Endodermal cell (in vitro differentiated cells): ENCODE measurements around the gene ZNF334. TPM values are rescaled to one million over a fixed set of nuclear protein-coding genes. Genes with fewer than 3 reads are reported as not detected.

ENCODE experiments used
- DNase-seq: peaks from one replicate; pipeline ENCODE4 v3.0.0-alpha.2; 2017
- H3K27ac ChIP-seq: 2 replicates; pipeline ENCODE4 v1.5.1; 2013; ENCODE audit warnings: mild to moderate bottlenecking, low read depth, low read length, moderate library complexity
- H3K27me3 ChIP-seq: 2 replicates; pipeline ENCODE4 v1.6.1; 2013; ENCODE audit warnings: mild to moderate bottlenecking, low read length, moderate library complexity; ENCODE audit not compliant: insufficient read depth, control insufficient read depth, poor library complexity, severe bottlenecking
- H3K36me3 ChIP-seq: 2 replicates; pipeline ENCODE4 v1.7.0; 2013; ENCODE audit warnings: mild to moderate bottlenecking, low read length, moderate library complexity; ENCODE audit not compliant: control insufficient read depth, insufficient read depth
- H3K4me1 ChIP-seq: one replicate; pipeline ENCODE4 v1.7.0; 2013; ENCODE audit warnings: low read length; ENCODE audit not compliant: control insufficient read depth, insufficient read depth
- H3K4me3 ChIP-seq: 2 replicates; pipeline ENCODE4 v1.5.1; 2013; ENCODE audit warnings: mild to moderate bottlenecking, low read length, moderate library complexity
- H3K9ac ChIP-seq: 2 replicates; pipeline ENCODE4 v1.6.1; 2013; ENCODE audit warnings: mild to moderate bottlenecking, low read length, moderate library complexity; ENCODE audit not compliant: poor library complexity, severe bottlenecking; ENCODE audit errors: extremely low read depth
- H3K9me3 ChIP-seq: 2 replicates; pipeline ENCODE4 v1.6.1; 2013; ENCODE audit warnings: mild to moderate bottlenecking, low read length, moderate library complexity; ENCODE audit not compliant: control insufficient read depth
- H3K27ac Mint-ChIP-seq: 2 replicates; pipeline ENCODE4 v1.8.0; 2020; ENCODE audit warnings: mixed read lengths
- H3K27me3 Mint-ChIP-seq: 2 replicates; pipeline ENCODE4 v1.8.0; 2021; ENCODE audit warnings: mild to moderate bottlenecking, mixed read lengths; ENCODE audit not compliant: insufficient read depth
- H3K36me3 Mint-ChIP-seq: 2 replicates; pipeline ENCODE4 v1.8.0; 2020; ENCODE audit warnings: low read depth, mixed read lengths
- H3K4me1 Mint-ChIP-seq: 2 replicates; pipeline ENCODE4 v1.8.0; 2020; ENCODE audit warnings: mixed read lengths
- H3K4me3 Mint-ChIP-seq: 2 replicates; pipeline ENCODE4 v1.8.0; 2020; ENCODE audit warnings: mild to moderate bottlenecking, moderate library complexity, mixed read lengths
- H3K9me3 Mint-ChIP-seq: 2 replicates; pipeline ENCODE4 v1.8.0; 2020; ENCODE audit warnings: mild to moderate bottlenecking, mixed read lengths
- WGBS, 2 experiments: methylation state at CpG; one replicate each; pipeline versions ENCODE4 v1.1.5 to v1.1.7; 2013; ENCODE audit warnings: missing lambda C conversion rate in 2 of 2, mixed read lengths in 1 of 2; ENCODE audit not compliant: insufficient coverage in 1 of 2, insufficient read length in 1 of 2; 5-methylcytosine and 5-hydroxymethylcytosine counted together
- total RNA-seq, 2 donors: library from RNA; stranded (reverse); fragmentation: NEBNext Ultra II Directional in 1 of 2; extraction: Animal tissue kit (Norgen Biotek cat#: 25700) in 1 of 2; gene quantifications; 2 replicates in 1 of 2; 3 replicates in 1 of 2; pipeline ENCODE4 v1.2.1, GENCODE V29; 2021
- TF ChIP-seq, protein P1 (sequence below): fragments of 200-600 bp; sonication (generic); conservative IDR thresholded peaks from 2 replicates; pipeline ENCODE4 v1.5.0; 2021; ENCODE audit warnings: antibody characterized with exemption, mild to moderate bottlenecking

ZNF334 gene
- total RNA-seq, 2 donors from 2014 or later: 21.1 to 31.7 TPM

DNA sequence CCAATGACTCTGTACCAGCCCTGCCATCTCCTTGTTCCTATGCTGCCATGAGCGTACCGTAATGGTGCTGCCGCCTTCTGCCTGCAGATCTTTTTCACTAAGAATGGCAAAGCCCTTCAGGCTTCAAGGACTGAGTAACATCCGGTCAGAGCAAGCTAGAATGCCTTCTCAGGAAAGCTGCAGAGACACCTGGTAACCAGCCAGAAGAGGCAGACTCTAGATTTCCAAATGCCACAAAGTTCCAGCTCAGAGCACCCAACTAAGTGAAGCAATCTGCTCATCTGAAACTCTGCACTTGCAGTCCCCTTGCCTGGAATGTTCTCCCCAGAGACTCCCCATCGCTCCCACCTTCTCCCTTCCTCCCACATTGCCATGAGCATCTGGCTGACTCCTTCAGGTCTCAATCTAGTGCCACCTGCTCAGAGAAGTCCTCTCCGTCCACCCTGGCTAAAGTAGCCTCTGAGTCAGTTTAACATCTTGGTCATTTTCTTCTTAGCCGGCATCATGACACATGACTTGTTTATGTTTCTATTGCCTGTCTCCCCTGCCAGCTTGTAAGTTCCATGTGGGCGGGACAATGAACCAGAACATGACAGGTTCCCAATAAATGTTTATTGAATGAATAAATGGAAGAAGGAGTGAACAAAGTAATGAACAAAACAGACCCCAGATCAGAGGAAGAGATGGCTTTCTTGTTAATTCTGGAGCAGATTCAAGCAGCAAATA, 44.0 kb upstream of the ZNF334 start:
- WGBS, 2 experiments: 92 to 93% methylated on average over 7 to 8 of the region's 8 CpGs
- H3K27me3 Mint-ChIP-seq: no peaks in the 10 kb centered on the region

DNA sequence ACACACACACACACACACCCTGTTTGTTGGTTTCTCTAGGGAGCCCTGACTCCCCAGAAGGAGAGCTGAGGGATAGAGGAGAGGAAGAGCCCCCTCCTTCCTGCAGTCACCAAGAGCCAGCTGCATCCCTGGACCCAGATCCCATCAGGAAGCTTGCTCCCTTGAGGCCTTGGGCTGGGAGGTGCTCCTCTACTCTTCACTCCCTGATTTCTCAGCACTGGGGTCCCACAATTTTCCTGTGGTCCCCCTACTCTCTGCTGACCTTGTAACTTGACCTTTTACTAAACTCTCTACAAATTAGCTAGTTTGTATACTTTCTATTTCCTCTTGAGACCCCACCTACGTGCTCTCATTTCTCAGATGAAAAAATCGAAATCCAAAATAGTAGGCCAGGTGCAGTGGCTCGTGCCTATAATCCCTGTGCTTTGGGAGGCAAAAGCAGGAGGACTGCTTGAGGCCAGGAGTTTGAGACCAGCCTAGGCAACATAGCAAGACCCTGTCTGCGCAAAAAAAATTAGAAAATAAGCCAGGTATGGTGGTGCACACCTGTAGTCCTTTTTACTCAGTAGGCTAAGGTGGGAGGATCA, 42.1 kb upstream of the ZNF334 start:
- Mint-ChIP-seq H3K4me3 (no peak overlapping the region), H3K27me3 (no peaks in the 10 kb centered on the region), H3K4me1 (peaks cover 32% of the 10 kb centered on the region), H3K36me3 (no peaks in the 10 kb centered on the region), H3K27ac (no peak overlapping the region), H3K9me3 (no peaks in the 10 kb centered on the region)
- peaks cover 6% of the 10 kb centered on the region for H3K27me3 ChIP-seq
- H3K27ac ChIP-seq: no peak overlapping the region
- WGBS, 2 experiments: 93 to 97% methylated on average over 4 of the region's 4 CpGs
- TF ChIP-seq, protein P1, sequence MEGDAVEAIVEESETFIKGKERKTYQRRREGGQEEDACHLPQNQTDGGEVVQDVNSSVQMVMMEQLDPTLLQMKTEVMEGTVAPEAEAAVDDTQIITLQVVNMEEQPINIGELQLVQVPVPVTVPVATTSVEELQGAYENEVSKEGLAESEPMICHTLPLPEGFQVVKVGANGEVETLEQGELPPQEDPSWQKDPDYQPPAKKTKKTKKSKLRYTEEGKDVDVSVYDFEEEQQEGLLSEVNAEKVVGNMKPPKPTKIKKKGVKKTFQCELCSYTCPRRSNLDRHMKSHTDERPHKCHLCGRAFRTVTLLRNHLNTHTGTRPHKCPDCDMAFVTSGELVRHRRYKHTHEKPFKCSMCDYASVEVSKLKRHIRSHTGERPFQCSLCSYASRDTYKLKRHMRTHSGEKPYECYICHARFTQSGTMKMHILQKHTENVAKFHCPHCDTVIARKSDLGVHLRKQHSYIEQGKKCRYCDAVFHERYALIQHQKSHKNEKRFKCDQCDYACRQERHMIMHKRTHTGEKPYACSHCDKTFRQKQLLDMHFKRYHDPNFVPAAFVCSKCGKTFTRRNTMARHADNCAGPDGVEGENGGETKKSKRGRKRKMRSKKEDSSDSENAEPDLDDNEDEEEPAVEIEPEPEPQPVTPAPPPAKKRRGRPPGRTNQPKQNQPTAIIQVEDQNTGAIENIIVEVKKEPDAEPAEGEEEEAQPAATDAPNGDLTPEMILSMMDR: no peak
- H3K4me3 ChIP-seq: no peak overlapping the region
- peaks cover 4% of the 10 kb centered on the region for H3K4me1 ChIP-seq
- no peak overlapping the region for H3K9ac ChIP-seq
- no peaks in the 10 kb centered on the region for H3K9me3 ChIP-seq
- DNase-seq: no peak
- H3K36me3 ChIP-seq: no peaks in the 10 kb centered on the region

More for the DNA sequence above, 44.0 kb upstream of the ZNF334 start:
- Histone ChIP-seq H3K27me3 (peaks cover 6% of the 10 kb centered on the region), H3K36me3 (no peaks in the 10 kb centered on the region), H3K4me3 (no peak overlapping the region), H3K9ac (no peak overlapping the region), H3K9me3 (no peaks in the 10 kb centered on the region), H3K4me1 (peaks cover 4% of the 10 kb centered on the region), H3K27ac (no peak overlapping the region)
- Mint-ChIP-seq H3K4me3 (no peak overlapping the region), H3K4me1 (peaks cover 29% of the 10 kb centered on the region), H3K27ac (no peak overlapping the region), H3K9me3 (no peaks in the 10 kb centered on the region), H3K36me3 (no peaks in the 10 kb centered on the region)
- no peak for DNase-seq
- TF ChIP-seq, protein P1: no peak

DNA sequence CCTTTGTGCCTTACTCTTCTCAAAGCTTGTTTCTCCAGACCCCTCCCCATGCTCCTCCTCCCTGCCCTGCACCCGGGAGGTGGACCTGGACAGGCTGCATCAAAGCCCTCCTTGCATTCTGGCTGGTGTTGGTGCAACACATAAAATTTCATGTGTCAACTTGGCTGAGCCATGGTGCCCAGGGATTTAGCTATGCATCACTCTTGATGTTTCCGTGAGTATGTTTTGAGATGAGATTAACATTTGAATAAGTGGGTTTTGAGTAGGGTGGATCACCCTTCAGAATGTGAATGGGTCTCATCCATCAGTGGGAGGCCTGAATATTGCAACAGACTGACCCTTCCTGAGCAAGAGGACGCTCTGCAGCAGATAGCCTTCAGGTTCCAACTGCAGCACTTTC, 41.5 kb upstream of the ZNF334 start:
- Histone ChIP-seq H3K9me3 (no peaks in the 10 kb centered on the region), H3K36me3 (no peaks in the 10 kb centered on the region), H3K4me1 (peaks cover 4% of the 10 kb centered on the region), H3K27me3 (peaks cover 6% of the 10 kb centered on the region), H3K4me3 (no peak overlapping the region), H3K27ac (no peak overlapping the region), H3K9ac (no peak overlapping the region)
- TF ChIP-seq, protein P1: no peak
- H3K36me3 Mint-ChIP-seq: no peaks in the 10 kb centered on the region
- WGBS, 2 experiments: 63 to 69% methylated on average over 2 to 3 of the region's 3 CpGs
- no peaks in the 10 kb centered on the region for H3K9me3 Mint-ChIP-seq
- peaks cover 28% of the 10 kb centered on the region for H3K4me1 Mint-ChIP-seq
- no peak for DNase-seq
- no peaks in the 10 kb centered on the region for H3K27me3 Mint-ChIP-seq
- no peak overlapping the region for H3K27ac Mint-ChIP-seq
- no peak overlapping the region for H3K4me3 Mint-ChIP-seq
